HG03439 (cell line): ENCODE results near the gene TRPT1.
"Not testable (repeated sequence)": the region's sequence is repeated elsewhere in the genome, so short reads cannot be mapped to it uniquely, and the experiment has no call there.

Experiments
- ATAC-seq: cut with Tn5 transposase; IDR thresholded peaks from one replicate; pipeline ENCODE4 v1.9.1; 2021; ENCODE audit warnings: mild to moderate bottlenecking, moderate library complexity; ENCODE audit not compliant: unreplicated experiment

TRPT1 gene

DNA sequence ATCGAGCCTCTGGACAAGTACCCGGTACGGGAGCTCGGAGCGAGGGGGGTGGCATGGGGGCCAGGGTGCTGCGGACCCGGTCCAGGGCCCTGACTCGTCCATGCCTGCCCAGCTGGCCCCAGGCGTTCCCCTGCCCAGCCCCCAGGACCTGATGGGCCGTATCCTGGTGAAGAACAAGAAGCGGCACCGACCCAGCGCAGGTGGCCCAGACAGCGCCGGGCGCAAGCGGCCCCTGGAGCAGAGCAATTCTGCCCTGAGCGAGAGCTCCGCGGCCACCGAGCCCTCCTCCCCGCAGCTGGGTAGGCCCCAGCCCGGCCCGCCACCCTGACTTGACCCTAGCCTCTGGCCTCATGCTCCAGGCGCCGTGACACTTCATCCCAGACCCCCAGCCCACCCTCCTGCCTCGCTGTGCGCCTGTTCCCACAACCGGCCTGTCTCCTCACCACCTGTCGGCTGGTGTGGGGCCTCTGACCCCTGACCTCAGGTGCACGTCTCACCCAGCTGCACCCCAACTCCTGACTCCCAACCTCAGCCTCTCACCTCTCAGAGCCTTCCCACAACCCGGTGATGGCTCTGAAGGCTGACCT is 33.1 kb upstream of the TRPT1 start:
- no peak for ATAC-seq

DNA sequence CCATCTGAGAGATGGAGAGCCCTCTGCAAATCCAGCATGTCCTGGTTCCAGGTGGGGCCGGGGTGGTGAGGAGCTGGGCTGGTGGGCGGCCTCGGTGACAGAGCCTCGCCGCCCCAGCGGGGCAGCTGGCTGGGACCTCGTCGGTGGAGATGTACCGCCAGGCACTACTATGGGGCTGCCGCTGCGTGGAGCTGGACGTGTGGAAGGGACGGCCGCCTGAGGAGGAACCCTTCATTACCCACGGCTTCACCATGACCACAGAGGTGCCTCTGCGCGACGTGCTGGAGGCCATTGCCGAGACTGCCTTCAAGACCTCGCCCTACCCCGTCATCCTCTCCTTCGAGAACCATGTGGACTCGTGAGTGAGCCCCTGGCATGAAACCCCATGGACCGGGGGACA is 32.4 kb upstream of the TRPT1 start:
- no peak for ATAC-seq

DNA sequence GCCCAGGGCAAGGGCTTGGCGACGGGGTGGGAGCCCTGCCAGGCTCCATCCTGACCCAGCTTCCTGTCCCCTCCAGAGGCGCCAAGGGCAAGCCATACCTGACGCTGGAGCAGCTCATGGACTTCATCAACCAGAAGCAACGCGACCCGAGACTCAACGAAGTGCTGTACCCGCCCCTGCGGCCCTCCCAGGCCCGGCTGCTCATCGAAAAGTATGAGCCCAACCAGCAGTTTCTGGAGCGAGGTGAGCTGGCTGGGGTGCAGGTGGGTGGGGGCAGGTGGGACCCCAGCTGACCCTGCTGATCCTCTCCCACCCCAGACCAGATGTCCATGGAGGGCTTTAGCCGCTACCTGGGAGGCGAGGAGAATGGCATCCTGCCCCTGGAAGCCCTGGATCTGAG is 30.3 kb upstream of the TRPT1 start:
- no peak for ATAC-seq

DNA sequence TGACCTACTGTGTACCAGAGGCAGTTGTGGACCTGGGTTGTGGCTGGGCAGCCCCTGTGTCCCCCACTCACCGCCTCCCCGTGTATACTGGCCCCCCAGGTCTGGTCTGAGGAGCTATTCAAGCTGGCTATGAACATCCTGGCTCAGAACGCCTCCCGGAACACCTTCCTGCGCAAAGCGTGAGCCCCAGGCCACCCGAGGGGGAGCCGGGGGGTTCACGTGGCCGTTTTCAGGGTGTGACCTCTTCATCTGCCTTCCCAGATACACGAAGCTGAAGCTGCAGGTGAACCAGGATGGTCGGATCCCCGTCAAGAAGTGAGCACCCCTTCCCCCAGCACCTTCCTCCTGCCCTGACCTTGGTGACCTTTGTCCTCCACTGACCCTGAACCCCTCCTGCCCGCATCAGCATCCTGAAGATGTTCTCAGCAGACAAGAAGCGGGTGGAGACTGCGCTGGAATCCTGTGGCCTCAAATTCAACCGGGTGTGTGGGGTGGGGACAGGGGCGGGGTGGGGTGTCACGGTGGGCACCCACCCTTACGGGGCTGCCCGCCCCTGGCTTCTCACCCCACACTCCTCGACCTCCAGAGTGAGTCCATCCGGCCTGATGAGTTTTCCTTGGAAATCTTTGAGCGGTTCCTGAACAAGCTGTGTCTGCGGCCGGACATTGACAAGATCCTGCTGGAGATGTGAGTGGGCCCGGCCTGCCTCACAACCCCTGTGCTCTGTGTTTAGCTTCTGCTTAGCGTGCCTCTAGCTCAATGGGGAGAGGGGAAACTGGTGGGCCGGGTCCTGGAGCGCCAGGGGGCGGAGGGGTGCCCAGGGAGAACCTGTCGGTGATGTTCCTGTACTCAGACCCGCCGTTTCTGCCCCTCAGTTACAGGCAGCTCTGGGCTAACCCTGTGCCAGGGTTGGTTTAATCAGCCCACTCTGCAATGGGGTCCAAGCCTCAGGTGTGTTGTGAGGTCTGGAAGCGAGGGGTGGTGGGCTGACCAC is 29.4 kb upstream of the TRPT1 start:
- no peak for ATAC-seq

DNA sequence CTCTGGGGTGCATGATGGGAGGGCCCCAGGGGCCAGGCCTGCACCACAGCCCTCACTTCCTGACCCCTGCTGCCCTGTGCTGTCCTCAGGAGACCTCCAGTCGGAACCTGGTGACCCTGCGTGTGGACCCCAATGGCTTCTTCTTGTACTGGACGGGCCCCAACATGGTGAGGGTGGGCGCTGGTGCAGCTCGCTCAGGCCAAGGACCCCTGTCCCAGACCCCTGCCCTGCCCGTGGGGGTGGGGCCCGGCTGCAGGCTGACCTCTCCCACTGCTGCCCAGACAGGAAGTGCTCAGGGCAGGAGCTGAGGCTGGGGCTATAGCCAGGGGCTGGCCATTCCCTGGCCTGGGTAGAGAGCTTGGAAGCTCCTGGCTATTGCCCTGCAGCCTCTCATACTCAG is 28.3 kb upstream of the TRPT1 start:
- no peak for ATAC-seq

DNA sequence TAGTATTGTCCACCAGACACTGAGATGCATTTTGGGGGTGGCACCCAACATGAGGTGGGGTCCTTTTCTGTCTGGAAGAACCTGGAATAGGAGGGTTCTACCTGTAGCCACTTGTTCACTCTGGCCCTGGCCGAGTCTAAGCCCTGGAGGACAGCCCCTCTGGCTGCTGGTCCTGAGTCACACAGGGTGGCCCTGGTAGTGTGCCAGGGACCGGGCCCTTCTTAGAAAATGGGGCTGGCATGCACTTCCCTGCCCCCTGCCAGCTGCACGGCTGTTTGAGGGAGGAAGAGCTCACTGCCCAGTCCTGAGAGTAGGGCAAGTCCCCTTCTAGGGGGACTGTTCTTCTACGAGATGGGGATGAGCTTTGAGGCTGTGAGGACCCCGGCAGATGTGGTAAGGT is 27.5 kb upstream of the TRPT1 start:
- ATAC-seq, result no peak

DNA sequence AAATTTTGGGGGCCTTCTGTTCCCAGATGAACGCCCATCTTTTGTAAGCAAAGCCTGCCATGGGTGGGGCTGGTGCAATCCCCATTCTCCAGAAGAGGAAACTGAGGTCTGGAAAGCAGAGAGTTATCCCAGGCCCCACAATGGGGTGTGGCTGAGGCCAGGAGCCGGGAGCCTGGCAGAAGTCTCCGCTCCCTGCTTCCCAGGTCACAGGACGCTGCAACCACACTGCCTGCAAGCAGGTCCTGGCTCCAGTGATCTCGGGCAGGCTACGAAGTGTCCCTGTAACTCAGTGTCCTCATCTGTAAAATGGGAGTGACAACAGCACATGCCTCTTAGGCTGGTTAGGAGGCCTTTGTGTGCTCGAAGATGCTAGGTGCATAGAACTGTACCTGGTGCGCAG is 27.1 kb upstream of the TRPT1 start:
- no peak for ATAC-seq

DNA sequence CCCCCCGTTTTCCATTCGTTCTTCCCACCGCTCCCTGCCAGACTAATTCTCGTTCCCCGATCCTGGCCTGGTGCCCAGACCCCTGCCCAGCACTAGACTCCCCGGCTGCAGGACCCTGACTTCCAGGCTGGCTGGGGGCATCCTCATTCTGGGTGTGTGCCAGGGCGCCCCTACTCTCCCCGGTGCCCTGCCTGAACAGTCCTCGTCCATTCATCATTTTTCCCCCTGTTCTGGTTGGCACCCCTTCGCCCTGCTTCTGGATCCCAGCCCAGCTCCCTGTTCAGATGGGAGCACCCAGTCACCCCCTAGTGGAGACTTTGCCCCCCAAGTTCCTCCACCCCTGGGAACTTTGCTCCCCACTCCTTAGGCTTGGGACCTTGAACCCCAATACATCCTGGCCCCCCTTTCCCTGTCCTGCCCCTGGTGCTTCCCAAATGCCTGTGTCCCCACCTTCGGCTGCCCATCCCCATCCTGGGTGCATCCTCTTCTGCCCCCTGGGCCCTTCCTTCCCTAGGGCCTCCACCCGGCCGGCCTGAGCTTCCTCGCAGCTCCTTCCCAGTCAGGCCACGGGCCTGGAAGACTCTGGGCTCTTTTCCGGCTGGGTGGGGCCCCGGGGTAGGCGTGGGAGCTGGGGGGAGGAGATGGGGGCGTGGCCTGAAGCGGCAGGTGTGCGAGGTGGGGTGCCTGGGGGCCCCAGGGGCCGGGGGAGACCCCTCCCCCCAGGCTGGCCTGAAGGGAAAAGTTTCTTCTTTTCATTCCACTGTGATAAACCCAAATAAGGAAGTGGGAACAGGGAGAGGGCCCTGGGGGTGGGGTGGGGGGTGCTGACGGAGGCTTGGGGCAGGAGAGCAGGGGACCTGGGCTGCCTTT is 26.3 kb upstream of the TRPT1 start:
- ATAC-seq, result no peak

DNA sequence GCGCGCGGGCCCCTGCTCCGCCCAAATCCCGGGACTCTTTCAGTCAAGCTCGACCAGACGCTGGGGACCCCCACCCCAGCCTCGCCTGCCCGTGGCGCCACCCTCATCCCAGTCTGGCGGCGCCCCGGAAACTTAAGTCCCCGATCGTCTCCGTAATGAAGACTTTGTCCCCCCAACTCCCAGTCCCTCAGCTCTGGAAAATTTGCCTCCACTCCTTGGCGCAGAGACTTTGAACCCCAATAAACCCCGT is 25.7 kb upstream of the TRPT1 start:
- no peak for ATAC-seq

DNA sequence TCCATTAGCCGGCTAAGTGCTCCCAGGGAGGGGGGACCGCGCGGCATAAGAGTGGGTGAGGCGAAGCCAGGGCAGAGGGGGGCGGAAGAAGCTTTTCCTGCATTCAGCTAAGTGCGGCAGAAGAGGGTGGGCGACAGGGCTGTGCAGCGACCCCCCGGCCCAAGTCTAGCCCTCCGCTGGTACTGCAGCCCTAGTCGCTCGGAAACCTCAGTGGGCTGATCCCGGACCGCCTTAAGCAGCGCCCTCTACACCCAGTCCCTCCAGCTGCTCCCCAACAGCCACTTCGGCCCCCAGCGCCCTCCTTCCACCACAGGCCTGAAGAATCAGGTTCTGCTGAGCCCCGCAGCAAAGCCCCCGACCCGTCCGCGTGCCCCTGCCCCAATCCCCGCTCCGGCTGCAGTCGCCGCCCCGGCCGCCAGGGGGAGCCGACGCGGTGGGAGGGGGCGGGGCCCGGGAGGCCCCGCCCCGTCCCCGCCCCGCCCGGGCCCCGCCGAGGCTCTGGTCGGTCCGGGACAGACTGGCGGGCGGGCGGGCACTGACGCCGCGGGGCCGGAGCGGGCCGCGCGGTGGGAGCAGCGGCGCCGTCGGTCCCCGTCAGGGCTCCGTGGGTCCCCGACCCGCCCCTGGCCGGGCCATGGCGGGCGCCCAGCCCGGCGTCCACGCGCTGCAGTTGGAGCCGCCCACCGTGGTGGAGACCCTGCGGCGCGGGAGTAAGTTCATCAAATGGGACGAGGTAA is 25.2 kb upstream of the TRPT1 start, which contains the start of gene PLCB3:
TSS of gene PLCB3 (plus strand) at position 515 of the 737 bp plus-strand sequence. CDS start at position 635, 120 bp downstream.
- no peak for ATAC-seq

DNA sequence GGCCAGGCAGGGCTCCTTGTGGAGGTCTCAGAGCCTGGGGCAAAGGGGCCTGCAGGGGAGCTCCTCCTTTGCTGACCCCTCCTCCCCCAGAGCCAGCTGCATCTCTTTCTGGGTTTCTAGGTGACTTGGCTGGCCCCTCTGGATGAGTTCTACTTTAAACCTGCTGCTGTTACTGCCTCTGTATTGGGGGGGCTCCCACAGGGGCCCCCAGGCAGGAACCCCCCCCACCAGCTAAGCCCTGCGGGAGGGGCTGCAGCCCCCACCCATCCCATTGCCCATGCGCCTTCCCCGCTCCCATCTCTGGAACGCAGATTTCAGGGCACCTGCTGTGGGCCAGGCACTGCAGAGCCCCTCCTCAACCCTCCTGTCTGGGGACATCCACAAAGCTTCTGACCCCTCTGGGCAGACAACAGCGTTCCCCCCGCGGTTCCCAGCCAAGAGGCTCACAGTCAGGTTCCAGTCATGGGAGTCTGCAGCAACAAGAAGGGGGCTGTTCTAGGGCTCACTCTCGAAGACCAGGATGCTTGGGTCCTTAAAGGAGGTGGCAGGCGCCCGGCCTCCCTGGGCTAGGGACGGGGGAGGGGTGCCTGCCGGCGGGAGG is 24.5 kb upstream of the TRPT1 start:
- no peak for ATAC-seq

DNA sequence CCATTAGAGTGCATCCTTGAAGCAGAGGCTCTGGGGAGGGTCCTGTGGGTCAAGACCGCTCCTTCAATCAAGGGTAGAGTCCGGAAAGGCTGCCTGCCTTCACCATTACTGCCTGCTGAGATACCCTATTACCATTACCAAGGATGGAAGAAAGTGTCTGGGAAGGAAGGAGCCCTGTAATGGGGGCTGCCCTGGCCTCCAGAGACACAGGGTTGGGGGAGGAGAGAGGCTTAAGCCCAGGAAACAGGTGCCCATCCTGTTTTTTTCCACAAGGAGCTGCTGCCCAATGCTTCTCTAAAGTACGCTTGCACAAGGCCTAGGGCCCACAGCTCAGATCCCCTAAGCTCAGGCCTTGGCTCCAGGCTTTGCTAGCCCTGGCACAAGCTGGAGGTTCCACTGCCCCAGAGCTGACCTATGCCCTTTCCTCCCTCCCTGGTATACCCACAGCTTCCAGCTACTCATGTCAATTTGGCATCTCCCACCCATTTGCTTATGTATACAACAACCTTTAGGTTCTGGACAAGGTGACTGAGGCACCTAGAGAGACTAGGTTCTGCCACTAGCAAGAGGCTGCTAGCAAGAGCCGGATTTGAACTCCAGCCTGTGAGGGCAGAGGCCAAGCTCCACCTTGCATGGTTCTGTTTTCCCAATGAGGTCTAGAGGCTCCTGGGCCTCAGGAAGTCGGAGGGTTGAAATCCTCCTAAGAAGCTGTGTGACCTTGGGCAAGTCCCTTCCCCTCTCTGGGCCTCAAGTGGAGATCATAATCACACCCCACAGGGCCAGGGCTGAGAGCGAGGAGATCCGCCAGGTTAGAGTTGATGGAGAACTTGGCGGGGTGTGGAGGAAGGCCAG is 23.8 kb upstream of the TRPT1 start:
- ATAC-seq, result no peak

DNA sequence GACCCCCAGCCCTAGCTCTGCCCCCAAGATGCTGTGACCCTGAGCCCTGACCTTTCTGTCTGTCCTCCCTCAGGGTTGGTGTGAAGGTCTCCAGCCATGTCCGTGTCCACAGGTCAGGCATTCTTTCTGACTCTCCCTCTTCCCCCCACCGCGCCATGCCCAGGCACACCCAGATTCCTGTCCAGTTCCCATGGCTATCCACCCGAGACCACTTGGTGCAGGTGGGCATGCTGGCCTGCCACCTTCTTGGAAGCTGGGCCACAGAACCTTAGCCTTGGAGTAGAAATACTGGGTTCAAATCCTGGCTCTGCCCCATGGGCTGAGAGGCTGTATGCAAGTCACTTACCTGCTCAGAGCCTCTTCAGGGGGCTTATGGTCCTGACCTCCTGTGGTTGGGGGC is 23.1 kb upstream of the TRPT1 start:
- no peak for ATAC-seq

DNA sequence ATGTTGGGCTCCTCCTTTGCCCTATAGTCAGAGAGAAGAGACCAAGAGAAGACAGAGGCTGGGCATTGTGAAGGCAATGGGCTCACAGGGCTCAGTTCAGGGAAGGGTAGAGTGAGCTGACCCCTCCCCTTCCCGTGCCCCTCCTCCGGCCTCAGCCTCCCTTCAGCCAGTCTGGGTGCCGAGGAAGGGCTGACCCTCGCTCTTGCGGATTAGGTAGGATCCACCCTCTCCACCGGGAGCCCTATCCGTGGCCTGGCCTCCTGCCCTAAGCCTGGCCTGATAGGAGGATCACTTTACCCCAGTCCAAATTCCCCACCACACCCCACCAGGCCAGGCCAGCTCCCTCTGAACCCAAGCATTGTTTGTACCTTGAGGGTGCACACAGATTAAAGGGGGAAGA is 22.6 kb upstream of the TRPT1 start:
- ATAC-seq, result no peak

DNA sequence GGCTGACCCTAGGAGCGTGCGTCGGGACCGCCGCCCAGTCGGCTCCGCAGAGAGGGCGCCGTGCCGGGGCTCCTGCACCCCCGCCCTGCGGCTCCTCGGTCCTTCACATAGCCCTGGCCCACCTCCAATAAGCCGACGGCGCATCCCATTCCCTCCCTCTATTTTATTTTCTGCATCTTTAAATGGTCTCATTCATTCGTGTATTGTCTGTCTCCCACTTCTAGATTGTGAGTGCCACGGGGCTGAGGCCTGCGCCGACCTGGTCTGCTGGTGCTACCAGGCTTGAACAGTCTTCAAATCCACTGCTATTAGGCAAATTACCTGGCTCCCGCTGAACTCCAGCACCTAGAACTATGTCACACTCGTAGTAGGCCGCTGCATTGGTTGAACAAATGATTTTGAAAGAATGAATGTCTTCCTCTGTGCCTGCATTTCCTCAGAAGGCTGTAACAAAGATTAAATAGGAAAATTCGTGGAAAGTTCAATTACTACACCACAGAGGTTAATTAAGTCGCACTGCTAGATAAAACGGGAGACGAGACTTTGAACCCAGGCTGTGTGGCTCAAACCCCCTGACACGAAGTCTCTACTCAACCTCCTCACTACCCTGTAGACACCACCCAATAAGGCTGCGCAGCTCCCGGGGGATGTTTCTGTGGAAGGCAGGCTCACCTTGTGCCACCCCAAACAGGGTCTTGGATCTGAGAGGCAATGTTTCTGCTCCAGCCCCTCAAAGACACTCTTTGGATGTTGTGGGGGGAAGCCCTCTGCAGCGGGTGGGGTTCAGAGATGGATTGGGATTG is 21.9 kb upstream of the TRPT1 start:
- ATAC-seq, result no peak

DNA sequence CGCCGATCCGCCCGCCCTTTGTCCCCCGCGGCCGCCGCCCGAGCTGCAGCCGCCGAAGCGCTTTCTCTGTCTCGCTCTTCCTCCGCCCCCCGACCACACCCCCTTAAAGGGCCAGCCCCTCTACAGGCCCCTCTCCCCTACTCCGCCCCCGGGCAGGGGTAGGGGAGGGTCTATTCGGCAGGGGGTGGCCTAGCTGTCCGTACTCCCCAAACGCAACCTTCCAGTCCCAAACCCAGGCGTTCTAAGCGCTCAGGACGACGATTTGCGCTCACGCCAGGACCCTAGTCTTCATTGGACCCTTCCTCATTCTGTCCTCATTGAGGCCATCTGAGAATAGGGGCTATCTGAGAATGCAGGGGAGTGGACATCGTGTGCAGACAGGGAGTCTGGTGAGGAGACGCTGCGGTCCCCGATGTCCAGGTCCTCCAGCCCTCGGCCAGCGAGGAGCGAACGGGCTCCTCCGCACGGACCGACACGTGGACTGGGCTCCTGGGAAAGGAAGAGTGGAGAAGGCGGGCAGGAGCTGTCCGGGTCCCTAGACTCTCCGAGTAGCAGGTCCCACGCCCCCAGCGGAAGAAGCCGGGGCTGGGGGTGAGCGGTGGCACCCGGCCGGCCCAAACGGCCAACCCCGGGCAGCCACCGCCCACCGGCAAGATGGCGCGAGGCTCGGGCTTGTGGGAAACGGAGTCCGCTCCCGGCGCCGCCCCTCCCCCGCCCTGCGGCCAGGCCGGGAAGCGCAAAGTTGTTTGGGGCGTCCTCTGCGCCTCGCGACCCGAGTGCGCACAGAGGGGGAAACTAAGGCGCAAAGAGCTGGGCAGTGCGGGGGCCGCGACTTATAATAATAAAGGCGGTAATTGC is 21.1 kb upstream of the TRPT1 start, which contains the start of gene PPP1R14B:
TSS of gene PPP1R14B (minus strand) at position 73 of the 858 bp plus-strand sequence. CDS start 270 bp downstream, outside the sequence.
- ATAC-seq, result no peak

DNA sequence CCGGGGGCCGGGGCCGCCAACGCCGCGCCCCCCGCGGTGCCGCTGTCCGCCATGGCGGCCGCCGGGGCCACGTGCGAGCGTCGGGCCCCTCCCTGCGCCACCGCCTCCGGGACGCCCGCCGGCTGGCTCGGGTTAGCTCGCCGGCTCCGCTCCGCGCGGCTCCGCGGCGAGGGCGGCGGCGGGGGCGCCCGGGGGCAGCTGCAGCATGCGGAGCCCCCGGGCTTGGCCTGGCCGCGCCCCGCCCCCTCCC is 20.6 kb upstream of the TRPT1 start:
- not testable (repeated sequence) for ATAC-seq
